GM23338 (cell line): ENCODE results near the gene LTN1. TPM values are rescaled to one million over a fixed set of nuclear protein-coding genes. Genes with fewer than 3 reads are reported as not detected.

Experiments used
- ATAC-seq: fragments of 200-7000 bp; cut with Tn5 transposase; 3 replicates; pipeline ENCODE4 v1.9.1; 2020
- DNase-seq: peaks from one replicate; pipeline ENCODE4 v3.0.0-alpha.2; 2015; ENCODE audit warnings: low spot score
- H2AFZ ChIP-seq: fragments of 200-600 bp; sonication (generic); 2 replicates; pipeline ENCODE4 v1.8.0; 2016; ENCODE audit warnings: antibody characterized with exemption, mild to moderate bottlenecking, moderate library complexity
- H3F3A ChIP-seq: fragments of 200-600 bp; sonication (generic); replicated peaks from 2 replicates; pipeline ENCODE4 v1.8.0; 2017; ENCODE audit warnings: antibody characterized with exemption, mixed run types, low read depth
- H3K27ac ChIP-seq: fragments of 200-600 bp; sonication (generic); 2 replicates; pipeline ENCODE4 v1.6.1; 2016; ENCODE audit warnings: low read depth
- H3K27me3 ChIP-seq: fragments of 200-600 bp; sonication (generic); 2 replicates; pipeline ENCODE4 v1.8.0; 2016; ENCODE audit warnings: mild to moderate bottlenecking, mixed run types, moderate library complexity; ENCODE audit not compliant: insufficient read depth
- H3K36me3 ChIP-seq: fragments of 200-600 bp; sonication (generic); 2 replicates; pipeline ENCODE4 v1.8.0; 2016; ENCODE audit warnings: mild to moderate bottlenecking; ENCODE audit not compliant: insufficient read depth
- H3K4me1 ChIP-seq: fragments of 200-600 bp; sonication (generic); 2 replicates; pipeline ENCODE4 v1.8.0; 2016; ENCODE audit warnings: mild to moderate bottlenecking, moderate library complexity; ENCODE audit not compliant: insufficient read depth
- H3K4me2 ChIP-seq: fragments of 200-600 bp; sonication (generic); 2 replicates; pipeline ENCODE4 v1.7.1; 2017; ENCODE audit warnings: mixed run types
- H3K4me3 ChIP-seq: fragments of 200-600 bp; sonication (generic); 2 replicates; pipeline ENCODE4 v1.6.1; 2016; ENCODE audit warnings: mixed run types
- H3K79me2 ChIP-seq: fragments of 200-600 bp; sonication (generic); replicated peaks from 2 replicates; pipeline ENCODE4 v1.8.0; 2017; ENCODE audit warnings: mild to moderate bottlenecking; ENCODE audit not compliant: insufficient read depth
- H3K9me2 ChIP-seq: fragments of 200-600 bp; sonication (generic); 2 replicates; pipeline ENCODE4 v1.8.0; 2017; ENCODE audit not compliant: insufficient read depth
- H4K20me1 ChIP-seq: fragments of 200-600 bp; sonication (generic); replicated peaks from 2 replicates; pipeline ENCODE4 v1.8.0; 2017; ENCODE audit warnings: mild to moderate bottlenecking; ENCODE audit not compliant: insufficient read depth
- H3K27ac Mint-ChIP-seq: 2 replicates; pipeline ENCODE4 v1.8.0; 2020; ENCODE audit warnings: inconsistent platforms, mild to moderate bottlenecking, moderate library complexity, mixed read lengths
- H3K27me3 Mint-ChIP-seq: 3 replicates; pipeline ENCODE4 v1.8.0; 2022; ENCODE audit warnings: low read depth, mild to moderate bottlenecking, moderate library complexity, mixed read lengths, inconsistent platforms; ENCODE audit not compliant: insufficient read depth, poor library complexity
- H3K36me3 Mint-ChIP-seq: 3 replicates; pipeline ENCODE4 v1.8.0; 2021; ENCODE audit warnings: low read depth, mild to moderate bottlenecking, inconsistent platforms, moderate library complexity, mixed read lengths
- H3K4me1 Mint-ChIP-seq: 3 replicates; pipeline ENCODE4 v1.8.0; 2020; ENCODE audit warnings: mild to moderate bottlenecking, inconsistent platforms, mixed read lengths
- H3K4me3 Mint-ChIP-seq: 3 replicates; pipeline ENCODE4 v1.8.0; 2021; ENCODE audit warnings: moderate library complexity, mild to moderate bottlenecking, inconsistent platforms, mixed read lengths
- H3K9me3 Mint-ChIP-seq: 3 replicates; pipeline ENCODE4 v1.8.0; 2020; ENCODE audit warnings: moderate library complexity, mild to moderate bottlenecking, inconsistent platforms, mixed read lengths
- CREB1 ChIP-seq: fragments of 250-450 bp; sonication (Bioruptor Pico); IDR thresholded peaks from 2 replicates; pipeline ENCODE4 v1.5.0; 2020; ENCODE audit warnings: low read depth, mild to moderate bottlenecking, moderate library complexity
- CTCF ChIP-seq, 2 experiments: fragments of 200-600 bp in 1 of 2; sonication (generic) in 1 of 2; conservative IDR thresholded peaks; 2 replicates each; pipeline versions ENCODE4 v1.5.1 to v1.6.1; 2016 to 2017; ENCODE audit warnings: antibody characterized with exemption in 2 of 2, low read depth in 2 of 2, mild to moderate bottlenecking in 2 of 2, moderate library complexity in 1 of 2
- EZH2phosphoT487 ChIP-seq: fragments of 200-600 bp; sonication (generic); IDR thresholded peaks from one replicate; pipeline ENCODE4 v1.8.1; 2018; ENCODE audit warnings: antibody characterized with exemption; ENCODE audit not compliant: unreplicated experiment
- NANOG ChIP-seq: IDR thresholded peaks from 2 replicates; pipeline ENCODE4 v1.6.1; 2016; ENCODE audit warnings: antibody characterized with exemption, borderline replicate concordance
- POLR2AphosphoS5 ChIP-seq: IDR thresholded peaks from 2 replicates; pipeline ENCODE4 v1.6.1; 2016; ENCODE audit warnings: antibody characterized with exemption, low read depth
- polyA plus RNA-seq: library from polyadenylated mRNA; unstranded; fragments of >200 nt; fragmentation: Nextera tagmentation; extraction: Ambion mirVana; gene quantifications from 2 replicates; pipeline ENCODE4 v1.2.1, GENCODE V29; 2016
- total RNA-seq: library from RNA; depleted of rRNA; stranded (reverse); fragments of >200 nt; shearing (Covaris generic); gene quantifications from 2 replicates; pipeline ENCODE4 v1.2.3, GENCODE V29; 2014
- TF ChIP-seq, protein P1 (sequence below): IDR thresholded peaks from 2 replicates; pipeline ENCODE4 v1.6.1; 2016; ENCODE audit warnings: antibody characterized with exemption
- TF ChIP-seq, protein P2 (sequence below): fragments of 250-450 bp; sonication (Bioruptor Pico); IDR thresholded peaks from 2 replicates; pipeline ENCODE4 v1.5.0; 2020; ENCODE audit warnings: mild to moderate bottlenecking, moderate library complexity

Gene LTN1
- total and polyA plus RNA-seq, 2 experiments from 2014 or later = 11.1 to 26.1 TPM

- Mint-ChIP-seq H3K36me3 (no peaks in the 10 kb centered on the region), H3K4me3 (no peak overlapping the region), H3K27ac (no peak overlapping the region), H3K4me1 (peaks cover 5% of the 10 kb centered on the region; the same call in 2 of the 3 replicates), H3K27me3 (no peaks in the 10 kb centered on the region), H3K9me3 (peaks cover 4% of the 10 kb centered on the region; the same call in 1 of the 3 replicates)
- H3K27ac ChIP-seq = no peak overlapping the region
- H3K4me2 ChIP-seq = no peak overlapping the region
- peak overlapping the region; percentile 61; the same call in 1 of the 2 replicates for H2AFZ ChIP-seq
- no peaks in the 10 kb centered on the region for H3K9me2 ChIP-seq
- peak in 1 of 2 experiments; percentile 6; a peak in 1 of 4 replicates for TF ChIP-seq CTCF (conservative IDR thresholded peaks at IDR 0.05; ENCODE audit: low read depth in 2 of 2)
- TF ChIP-seq, protein P1, sequence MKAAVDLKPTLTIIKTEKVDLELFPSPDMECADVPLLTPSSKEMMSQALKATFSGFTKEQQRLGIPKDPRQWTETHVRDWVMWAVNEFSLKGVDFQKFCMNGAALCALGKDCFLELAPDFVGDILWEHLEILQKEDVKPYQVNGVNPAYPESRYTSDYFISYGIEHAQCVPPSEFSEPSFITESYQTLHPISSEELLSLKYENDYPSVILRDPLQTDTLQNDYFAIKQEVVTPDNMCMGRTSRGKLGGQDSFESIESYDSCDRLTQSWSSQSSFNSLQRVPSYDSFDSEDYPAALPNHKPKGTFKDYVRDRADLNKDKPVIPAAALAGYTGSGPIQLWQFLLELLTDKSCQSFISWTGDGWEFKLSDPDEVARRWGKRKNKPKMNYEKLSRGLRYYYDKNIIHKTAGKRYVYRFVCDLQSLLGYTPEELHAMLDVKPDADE = no peak
- H3K4me3 ChIP-seq = no peak overlapping the region
- no peaks in the 10 kb centered on the region for H4K20me1 ChIP-seq
- H3K27me3 ChIP-seq = no peaks in the 10 kb centered on the region
- H3K79me2 ChIP-seq = no peaks in the 10 kb centered on the region
- no peaks in the 10 kb centered on the region for H3F3A ChIP-seq
- ATAC-seq = no peak
- no peaks in the 10 kb centered on the region for H3K4me1 ChIP-seq
- no peaks in the 10 kb centered on the region for H3K36me3 ChIP-seq
- DNase-seq = peak; percentile 8
Measured at GRCh38 chr21:28893687-28894086, 99.0 kb downstream of the LTN1 start.

GRCh38 chr21:28892199-28893111 is 100.2 kb downstream of the LTN1 start:
- Histone ChIP-seq H3K4me3 (no peak overlapping the region), H3F3A (no peaks in the 10 kb centered on the region)
- peaks cover 4% of the 10 kb centered on the region; the same call in 1 of the 3 replicates for H3K9me3 Mint-ChIP-seq
- TF ChIP-seq CTCF (conservative IDR thresholded peaks at IDR 0.05; ENCODE audit: low read depth in 2 of 2) (no peak), CREB1 (CRISPR knock-in tag) (no peak), NANOG (no peak), POLR2AphosphoS5 (no peak), EZH2phosphoT487 (no peak)
- TF ChIP-seq, protein P2, sequence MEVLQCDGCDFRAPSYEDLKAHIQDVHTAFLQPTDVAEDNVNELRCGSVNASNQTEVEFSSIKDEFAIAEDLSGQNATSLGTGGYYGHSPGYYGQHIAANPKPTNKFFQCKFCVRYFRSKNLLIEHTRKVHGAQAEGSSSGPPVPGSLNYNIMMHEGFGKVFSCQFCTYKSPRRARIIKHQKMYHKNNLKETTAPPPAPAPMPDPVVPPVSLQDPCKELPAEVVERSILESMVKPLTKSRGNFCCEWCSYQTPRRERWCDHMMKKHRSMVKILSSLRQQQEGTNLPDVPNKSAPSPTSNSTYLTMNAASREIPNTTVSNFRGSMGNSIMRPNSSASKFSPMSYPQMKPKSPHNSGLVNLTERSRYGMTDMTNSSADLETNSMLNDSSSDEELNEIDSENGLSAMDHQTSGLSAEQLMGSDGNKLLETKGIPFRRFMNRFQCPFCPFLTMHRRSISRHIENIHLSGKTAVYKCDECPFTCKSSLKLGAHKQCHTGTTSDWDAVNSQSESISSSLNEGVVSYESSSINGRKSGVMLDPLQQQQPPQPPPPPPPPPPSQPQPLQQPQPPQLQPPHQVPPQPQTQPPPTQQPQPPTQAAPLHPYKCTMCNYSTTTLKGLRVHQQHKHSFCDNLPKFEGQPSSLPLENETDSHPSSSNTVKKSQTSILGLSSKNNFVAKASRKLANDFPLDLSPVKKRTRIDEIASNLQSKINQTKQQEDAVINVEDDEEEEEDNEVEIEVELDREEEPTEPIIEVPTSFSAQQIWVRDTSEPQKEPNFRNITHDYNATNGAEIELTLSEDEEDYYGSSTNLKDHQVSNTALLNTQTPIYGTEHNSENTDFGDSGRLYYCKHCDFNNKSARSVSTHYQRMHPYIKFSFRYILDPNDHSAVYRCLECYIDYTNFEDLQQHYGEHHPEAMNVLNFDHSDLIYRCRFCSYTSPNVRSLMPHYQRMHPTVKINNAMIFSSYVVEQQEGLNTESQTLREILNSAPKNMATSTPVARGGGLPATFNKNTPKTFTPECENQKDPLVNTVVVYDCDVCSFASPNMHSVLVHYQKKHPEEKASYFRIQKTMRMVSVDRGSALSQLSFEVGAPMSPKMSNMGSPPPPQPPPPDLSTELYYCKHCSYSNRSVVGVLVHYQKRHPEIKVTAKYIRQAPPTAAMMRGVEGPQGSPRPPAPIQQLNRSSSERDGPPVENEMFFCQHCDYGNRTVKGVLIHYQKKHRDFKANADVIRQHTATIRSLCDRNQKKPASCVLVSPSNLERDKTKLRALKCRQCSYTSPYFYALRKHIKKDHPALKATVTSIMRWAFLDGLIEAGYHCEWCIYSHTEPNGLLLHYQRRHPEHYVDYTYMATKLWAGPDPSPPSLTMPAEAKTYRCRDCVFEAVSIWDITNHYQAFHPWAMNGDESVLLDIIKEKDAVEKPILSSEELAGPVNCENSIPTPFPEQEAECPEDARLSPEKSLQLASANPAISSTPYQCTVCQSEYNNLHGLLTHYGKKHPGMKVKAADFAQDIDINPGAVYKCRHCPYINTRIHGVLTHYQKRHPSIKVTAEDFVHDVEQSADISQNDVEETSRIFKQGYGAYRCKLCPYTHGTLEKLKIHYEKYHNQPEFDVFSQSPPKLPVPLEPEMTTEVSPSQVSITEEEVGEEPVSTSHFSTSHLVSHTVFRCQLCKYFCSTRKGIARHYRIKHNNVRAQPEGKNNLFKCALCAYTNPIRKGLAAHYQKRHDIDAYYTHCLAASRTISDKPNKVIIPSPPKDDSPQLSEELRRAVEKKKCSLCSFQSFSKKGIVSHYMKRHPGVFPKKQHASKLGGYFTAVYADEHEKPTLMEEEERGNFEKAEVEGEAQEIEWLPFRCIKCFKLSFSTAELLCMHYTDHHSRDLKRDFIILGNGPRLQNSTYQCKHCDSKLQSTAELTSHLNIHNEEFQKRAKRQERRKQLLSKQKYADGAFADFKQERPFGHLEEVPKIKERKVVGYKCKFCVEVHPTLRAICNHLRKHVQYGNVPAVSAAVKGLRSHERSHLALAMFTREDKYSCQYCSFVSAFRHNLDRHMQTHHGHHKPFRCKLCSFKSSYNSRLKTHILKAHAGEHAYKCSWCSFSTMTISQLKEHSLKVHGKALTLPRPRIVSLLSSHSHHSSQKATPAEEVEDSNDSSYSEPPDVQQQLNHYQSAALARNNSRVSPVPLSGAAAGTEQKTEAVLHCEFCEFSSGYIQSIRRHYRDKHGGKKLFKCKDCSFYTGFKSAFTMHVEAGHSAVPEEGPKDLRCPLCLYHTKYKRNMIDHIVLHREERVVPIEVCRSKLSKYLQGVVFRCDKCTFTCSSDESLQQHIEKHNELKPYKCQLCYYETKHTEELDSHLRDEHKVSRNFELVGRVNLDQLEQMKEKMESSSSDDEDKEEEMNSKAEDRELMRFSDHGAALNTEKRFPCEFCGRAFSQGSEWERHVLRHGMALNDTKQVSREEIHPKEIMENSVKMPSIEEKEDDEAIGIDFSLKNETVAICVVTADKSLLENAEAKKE = no peak

More at GRCh38 chr21:28892199-28893111, 100.2 kb downstream of the LTN1 start:
- DNase-seq (no peak), ATAC-seq (no peak)
- no peaks in the 10 kb centered on the region for H4K20me1 ChIP-seq
- no peaks in the 10 kb centered on the region for H3K27me3 ChIP-seq
- Mint-ChIP-seq H3K36me3 (no peaks in the 10 kb centered on the region), H3K27me3 (no peaks in the 10 kb centered on the region), H3K27ac (no peak overlapping the region), H3K4me3 (no peak overlapping the region), H3K4me1 (peaks cover under 1% of the 10 kb centered on the region; the same call in 1 of the 3 replicates)
- no peak overlapping the region for H2AFZ ChIP-seq
- H3K27ac ChIP-seq = no peak overlapping the region
- H3K9me2 ChIP-seq = no peaks in the 10 kb centered on the region
- no peaks in the 10 kb centered on the region for H3K36me3 ChIP-seq
- H3K4me2 ChIP-seq = no peak overlapping the region
- no peaks in the 10 kb centered on the region for H3K4me1 ChIP-seq
- no peaks in the 10 kb centered on the region for H3K79me2 ChIP-seq
